ENCODE data around the gene ERICH3.
"Not testable (repeated sequence)": the region's sequence is repeated elsewhere in the genome, so short reads cannot be mapped to it uniquely, and the experiment has no call there.

Gene ERICH3

GRCh38 chr1:74681001-74681400 lies 7.4 kb upstream of the ERICH3 start:
- DNase-seq = no peak

GRCh38 chr1:74679811-74680210 lies 6.2 kb upstream of the ERICH3 start:
- no peak for DNase-seq

DNA sequence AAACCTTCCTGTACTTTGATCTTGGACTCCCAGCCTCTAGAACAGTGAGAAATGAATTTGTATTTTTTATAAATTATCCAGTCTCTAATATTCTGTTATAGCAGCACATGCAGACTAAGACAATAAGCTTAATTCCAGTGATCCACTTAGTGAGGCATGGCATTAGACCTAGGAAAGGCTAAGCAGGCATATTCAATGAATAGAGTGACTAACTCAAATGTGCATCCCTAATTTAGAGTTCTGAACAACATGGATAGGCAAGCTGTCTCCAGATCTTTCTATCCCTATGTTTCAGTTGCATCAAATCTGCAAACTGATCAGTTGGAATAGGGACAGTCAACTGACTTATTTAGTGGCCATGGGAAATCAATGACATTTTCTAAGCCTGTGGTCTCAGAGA lies 4.3 kb upstream of the ERICH3 start:
- DNase-seq = no peak

- DNase-seq = no peak
These were observed 871 bp upstream of the ERICH3 start for GRCh38 chr1:74674278-74675048.

DNA sequence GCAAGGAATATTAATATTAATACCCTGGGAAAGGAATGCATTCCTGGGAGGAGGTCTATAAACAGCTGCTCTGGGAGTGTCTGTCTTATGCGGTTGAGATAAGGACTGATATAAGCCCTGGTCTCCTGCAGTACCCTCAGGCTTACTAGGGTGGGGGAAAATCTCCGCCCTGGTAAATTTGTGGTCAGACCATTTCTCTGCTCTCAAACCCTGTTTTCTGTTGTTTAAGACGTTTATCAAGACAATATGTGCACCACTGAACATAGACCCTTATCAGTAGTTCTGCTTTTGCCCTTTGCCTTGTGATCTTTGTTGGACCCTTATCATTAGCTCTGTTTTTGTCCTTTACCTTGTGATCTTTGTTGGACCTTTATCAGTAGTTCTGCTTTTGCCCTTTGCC lies 2.7 kb downstream of the ERICH3 start:
- not testable (repeated sequence) for DNase-seq

GRCh38 chr1:74654708-74655107 lies 18.9 kb downstream of the ERICH3 start:
- DNase-seq = no peak

GRCh38 chr1:74652711-74653139 lies 20.9 kb downstream of the ERICH3 start:
- DNase-seq = no peak

DNA sequence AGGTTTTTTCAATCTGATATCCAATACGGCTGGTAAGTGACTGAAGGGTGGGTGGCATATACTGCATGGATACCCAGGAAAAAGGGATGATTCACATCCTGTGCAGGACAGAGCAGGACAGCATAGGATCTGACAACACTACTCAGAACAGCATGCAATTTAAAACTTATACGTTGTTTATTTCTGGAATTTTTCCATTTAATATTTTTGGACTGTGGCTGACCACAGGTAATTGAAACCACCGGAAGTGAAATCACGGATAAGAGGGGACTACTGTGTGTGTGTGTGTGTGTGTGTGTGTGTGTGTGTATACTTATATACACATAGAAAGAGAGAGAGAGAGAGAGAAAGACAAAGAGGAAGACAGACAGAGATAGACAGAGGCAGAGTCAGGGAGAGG lies 23.0 kb downstream of the ERICH3 start:
- DNase-seq = no peak

DNA sequence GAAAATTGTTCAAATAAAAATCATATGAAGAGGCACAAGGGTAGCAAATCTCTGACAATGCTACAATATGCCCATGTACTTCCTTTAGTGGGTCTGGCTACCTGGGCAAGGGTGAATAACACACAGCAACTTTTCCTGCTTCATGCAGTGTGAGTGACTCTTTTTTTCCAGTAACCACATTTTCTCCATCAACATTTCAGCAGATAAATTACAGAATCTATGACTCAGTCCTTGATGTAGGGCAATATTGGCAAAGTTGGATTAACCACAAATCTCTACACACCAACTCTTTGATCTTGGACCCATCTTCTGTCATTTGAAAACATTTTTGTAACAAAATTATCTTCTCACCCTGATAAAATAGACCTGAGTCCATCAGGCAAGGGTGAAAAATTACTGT lies 31.7 kb downstream of the ERICH3 start:
- DNase-seq = no peak

DNA sequence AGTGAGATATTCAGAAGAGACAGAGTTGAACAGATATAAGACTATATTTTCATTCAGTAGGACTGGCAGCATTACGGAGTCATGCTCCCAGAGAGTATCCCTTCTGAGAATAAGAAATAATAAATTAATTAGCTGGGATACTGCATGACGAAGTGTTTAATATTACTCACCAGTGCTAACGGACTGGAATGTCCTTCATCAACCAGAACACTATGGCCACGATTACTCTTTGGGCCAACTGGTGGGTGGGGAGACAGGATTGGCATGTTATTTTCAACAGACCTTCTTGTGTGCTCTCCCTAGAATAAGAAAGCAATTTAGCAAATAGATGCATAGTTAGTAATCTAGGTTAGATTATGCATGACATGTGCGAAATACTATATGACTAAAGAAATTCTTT lies 32.4 kb downstream of the ERICH3 start:
- no peak for DNase-seq

DNA sequence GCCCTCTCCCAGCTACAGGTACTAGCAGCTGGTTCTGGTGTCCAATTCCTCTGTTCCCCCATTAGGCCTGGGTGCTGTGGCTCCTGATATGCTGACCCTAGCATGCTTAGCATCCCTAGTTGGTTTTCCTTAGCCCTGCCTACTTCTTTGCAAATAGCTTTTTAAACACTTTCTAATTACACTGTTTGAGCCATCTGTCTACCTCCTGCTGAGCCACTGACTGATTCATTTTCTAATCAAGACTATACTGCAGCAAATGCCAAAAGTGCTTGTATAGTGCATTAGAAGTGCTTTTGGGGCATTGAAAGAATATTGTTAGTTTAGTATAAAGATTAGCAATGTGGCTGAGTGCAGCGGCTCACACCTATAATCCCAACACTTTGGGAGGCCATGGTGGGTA lies 36.3 kb downstream of the ERICH3 start:
- DNase-seq = no peak

- no peak for DNase-seq
These were observed 44.3 kb downstream of the ERICH3 start for GRCh38 chr1:74629283-74629682.

GRCh38 chr1:74623716-74624115 lies 49.9 kb downstream of the ERICH3 start:
- DNase-seq = no peak

- DNase-seq = no peak
These were observed 53.4 kb downstream of the ERICH3 start for GRCh38 chr1:74620242-74620641.

- DNase-seq = no peak
These were observed 54.6 kb downstream of the ERICH3 start for GRCh38 chr1:74618974-74619373.

DNA sequence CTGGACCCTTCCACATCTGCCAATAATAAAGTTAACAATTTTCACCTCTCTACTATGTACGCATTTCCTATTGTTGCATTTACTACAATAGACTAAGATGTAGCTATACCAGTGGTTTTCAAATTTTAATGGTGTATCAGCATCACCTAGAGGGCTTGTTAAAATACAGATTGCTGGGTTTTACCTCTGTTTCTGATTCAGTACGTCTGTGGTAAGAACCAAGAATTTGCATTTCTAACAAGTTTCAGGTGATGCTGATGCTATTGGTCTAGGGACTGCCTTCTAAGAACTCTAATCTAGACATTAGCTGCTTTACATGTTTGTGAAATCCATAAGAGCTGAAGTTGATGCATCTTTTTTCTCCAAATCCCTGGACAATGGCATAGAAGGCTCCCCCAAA lies 59.7 kb downstream of the ERICH3 start:
- no peak for DNase-seq

- no peak for DNase-seq
These were observed 61.7 kb downstream of the ERICH3 start for GRCh38 chr1:74611887-74612286.

DNA sequence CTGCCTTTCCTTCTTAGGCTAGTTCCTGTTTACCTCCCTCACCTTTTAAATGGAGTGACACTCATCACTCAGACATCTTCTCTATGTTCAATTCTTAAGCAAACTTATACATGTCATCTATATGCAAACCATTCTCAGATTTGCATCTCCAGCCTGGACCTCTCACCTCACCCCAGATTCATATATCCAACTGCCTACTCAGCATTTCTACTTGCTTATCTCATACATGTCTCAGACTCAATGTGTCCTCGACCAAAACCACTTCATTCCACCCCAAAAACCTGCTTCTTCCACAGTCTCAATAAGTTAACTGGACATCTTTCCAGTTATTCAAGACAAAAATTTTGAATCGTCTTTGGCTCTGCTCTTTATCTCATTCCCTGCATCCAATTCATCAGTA lies 62.6 kb downstream of the ERICH3 start:
- no peak for DNase-seq

DNA sequence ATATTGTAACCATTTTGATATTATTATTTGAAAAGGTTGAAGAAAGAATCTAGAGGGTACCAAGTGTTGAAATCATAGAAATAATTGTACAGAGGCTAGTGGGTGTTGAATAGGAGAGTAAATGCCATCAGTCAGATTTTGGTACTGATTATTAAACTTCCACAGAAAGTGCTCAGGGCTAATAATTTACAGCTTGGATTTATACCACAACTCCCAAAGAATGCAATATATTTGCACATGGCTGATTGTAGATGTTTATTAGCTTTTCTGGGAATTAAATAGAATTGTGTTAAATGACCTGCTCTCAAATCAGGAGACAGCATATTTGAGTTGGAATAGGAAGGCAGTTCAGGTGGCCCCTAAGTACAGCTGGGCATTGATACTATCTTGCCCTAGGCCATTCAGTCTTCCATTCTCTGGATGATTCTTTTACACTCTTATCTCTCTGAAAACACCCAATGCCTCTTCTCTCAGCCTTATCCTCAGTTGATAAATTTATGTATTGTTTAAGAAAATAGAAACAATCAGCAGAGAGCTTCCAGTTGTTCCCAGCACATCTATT lies 63.7 kb downstream of the ERICH3 start:
- DNase-seq = no peak

DNA sequence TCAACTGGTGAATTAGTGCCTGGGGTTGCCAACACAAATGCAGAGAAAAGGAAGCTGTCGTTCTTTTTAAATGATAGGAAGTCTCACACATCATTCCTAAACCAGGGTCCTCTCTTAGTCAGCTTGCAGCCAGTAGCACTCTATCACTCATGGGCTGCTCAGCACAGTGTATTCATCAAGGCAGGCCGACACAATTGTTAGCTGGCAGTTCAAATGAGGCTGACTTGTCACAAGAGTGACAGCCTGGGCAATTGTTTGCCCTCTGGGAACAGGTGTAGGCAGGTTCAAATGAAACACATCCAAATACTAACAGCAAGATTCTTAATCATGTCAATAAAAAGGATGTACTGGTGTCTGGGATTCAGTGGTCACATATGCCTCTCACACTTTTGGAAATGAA lies 76.9 kb downstream of the ERICH3 start:
- no peak for DNase-seq

DNA sequence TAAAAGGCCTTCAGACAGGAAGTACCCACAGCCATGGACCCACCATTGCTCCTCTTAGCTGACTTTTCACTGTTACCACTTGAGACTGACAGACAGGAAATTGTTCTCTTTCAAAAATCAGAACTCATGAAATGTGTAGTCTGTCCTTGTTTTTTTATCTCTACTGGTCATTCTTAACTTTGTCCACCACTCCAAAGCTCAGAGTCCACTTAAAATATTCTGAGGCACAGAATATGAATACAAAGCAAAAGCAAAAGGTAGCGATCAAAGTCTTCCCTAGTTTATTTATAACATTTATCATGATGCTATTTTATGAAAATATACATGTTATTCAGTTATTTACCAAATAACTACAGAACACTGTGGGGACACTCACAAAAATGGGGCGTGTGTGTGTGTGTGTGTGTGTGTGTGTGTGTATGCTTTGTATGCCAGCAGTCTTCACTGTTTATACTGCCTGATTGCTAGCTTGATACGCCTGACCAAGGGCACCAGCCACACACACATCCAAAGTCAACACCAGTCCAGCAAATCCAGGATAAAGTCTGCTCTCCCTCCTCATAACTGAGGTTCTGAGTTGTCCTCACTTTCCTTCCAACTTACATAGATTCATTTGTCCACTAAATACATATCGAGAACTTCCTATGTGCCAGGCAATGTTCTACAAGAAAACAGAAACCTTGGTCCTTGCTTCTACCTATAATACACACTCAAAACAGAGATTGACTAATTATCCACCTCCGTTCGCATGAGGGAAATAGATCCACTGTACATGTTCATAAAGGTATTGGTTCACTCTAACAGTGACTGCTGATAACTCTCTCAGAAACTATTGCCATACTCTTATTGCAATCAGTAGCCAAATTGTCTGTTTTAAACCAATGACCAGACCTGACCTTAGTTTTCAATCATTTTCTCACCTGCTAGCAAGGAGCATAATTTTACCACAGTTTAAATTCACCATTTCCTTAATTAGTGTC lies 79.4 kb downstream of the ERICH3 start:
- DNase-seq = no peak

DNA sequence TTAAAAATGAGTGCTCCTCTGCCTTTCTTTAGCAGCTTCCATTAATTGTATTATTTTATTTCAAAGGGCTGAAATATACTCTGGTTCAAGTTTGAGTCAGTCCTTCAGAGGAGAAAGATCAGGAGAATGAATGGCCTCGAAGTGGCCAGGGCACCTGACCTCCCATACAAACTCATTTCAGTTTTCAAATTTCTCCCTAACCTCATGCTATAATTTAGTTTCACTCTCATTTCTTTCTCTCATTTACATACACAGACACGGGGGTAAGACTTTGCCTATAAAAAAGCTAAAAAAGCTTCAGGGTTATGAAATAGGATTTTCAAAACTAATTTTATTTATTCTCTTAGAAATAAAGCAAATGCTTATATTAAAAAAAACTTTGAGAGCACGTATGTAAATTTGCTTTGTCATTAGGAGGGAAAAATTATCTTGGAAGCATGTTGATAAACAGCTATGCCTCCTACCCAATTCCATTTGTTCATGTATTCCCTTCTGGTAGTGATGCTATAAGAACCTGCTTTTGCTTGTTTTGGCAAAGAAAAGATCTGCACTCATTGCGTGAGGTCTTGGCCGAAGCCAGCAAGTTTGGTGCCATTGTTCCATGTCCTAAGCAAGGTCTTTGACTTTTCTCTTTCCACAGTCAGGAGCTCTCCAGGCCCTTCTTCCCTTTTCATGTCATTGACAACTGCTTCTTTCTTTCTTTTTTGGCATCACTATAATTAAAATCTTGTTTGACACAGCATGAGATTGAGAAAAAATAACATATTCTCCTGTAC lies 80.8 kb downstream of the ERICH3 start:
- no peak for DNase-seq

- no peak for DNase-seq
These were observed 81.6 kb downstream of the ERICH3 start for GRCh38 chr1:74591949-74592348.
